HuH-7.5 (cell line): Measurements from ENCODE around the gene OGG1.

Experiments
- DNase-seq: peaks from one replicate; pipeline ENCODE4 v3.0.0; 2011; ENCODE audit warnings: low spot score

The OGG1 gene

GRCh38 chr3:9727743-9728142 is 22.0 kb upstream of the OGG1 start:
- no peak for DNase-seq

GRCh38 chr3:9729419-9729818 is 20.3 kb upstream of the OGG1 start:
- no peak for DNase-seq

- peak; percentile 90 for DNase-seq
Measured at GRCh38 chr3:9730657-9731205, 19.0 kb upstream of the OGG1 start.

- DNase-seq = peak; percentile 99
Measured at GRCh38 chr3:9731206-9732079, 18.3 kb upstream of the OGG1 start, which contains the start of gene BRPF1. TSS of gene BRPF1 (plus strand) at chr3:9731735. CDS start at chr3:9734141, 2,406 bp downstream.

GRCh38 chr3:9732080-9732739 is 17.5 kb upstream of the OGG1 start:
- DNase-seq = peak; percentile 70

GRCh38 chr3:9732740-9733115 is 17.0 kb upstream of the OGG1 start:
- no peak for DNase-seq

GRCh38 chr3:9736831-9737230 is 12.9 kb upstream of the OGG1 start:
- DNase-seq = no peak

- no peak for DNase-seq
Measured at GRCh38 chr3:9739181-9739580, 10.6 kb upstream of the OGG1 start.

- no peak for DNase-seq
Measured at GRCh38 chr3:9742560-9742959, 7.2 kb upstream of the OGG1 start.

GRCh38 chr3:9743548-9743947 is 6.2 kb upstream of the OGG1 start:
- DNase-seq = no peak

- no peak for DNase-seq
Measured at GRCh38 chr3:9744162-9744561, 5.6 kb upstream of the OGG1 start.

GRCh38 chr3:9745521-9745920 is 4.2 kb upstream of the OGG1 start:
- DNase-seq = no peak

GRCh38 chr3:9746330-9746729 is 3.4 kb upstream of the OGG1 start:
- no peak for DNase-seq

GRCh38 chr3:9747267-9747666 is 2.5 kb upstream of the OGG1 start:
- DNase-seq = no peak

GRCh38 chr3:9748031-9748430 is 1.7 kb upstream of the OGG1 start:
- DNase-seq = no peak

GRCh38 chr3:9749296-9749644 is 482 bp upstream of the OGG1 start:
- no peak for DNase-seq

GRCh38 chr3:9750556-9751411 is 1.0 kb downstream of the OGG1 start:
- DNase-seq = peak; percentile 59

- no peak for DNase-seq
Measured at GRCh38 chr3:9754678-9755077, 4.9 kb downstream of the OGG1 start.

- DNase-seq = no peak
Measured at GRCh38 chr3:9757427-9757826, 7.7 kb downstream of the OGG1 start.

GRCh38 chr3:9760779-9761505 is 11.2 kb downstream of the OGG1 start:
- no peak for DNase-seq

GRCh38 chr3:9761919-9762318 is 12.2 kb downstream of the OGG1 start:
- DNase-seq = no peak

- DNase-seq = no peak
Measured at GRCh38 chr3:9762871-9763270, 13.1 kb downstream of the OGG1 start.
